Ramos (cell line): ENCODE results near the gene ZNF234.
"Not testable (repeated sequence)": the region's sequence is repeated elsewhere in the genome, so short reads cannot be mapped to it uniquely, and the experiment has no call there.

Source experiments
- in situ Hi-C: fragments of 300-500 bp; cut with MboI; formaldehyde crosslinking; loops from one replicate; pipeline ENCODE4 v1.14.3; 2022; ENCODE audit warnings: low sequenced_read_pairs; ENCODE audit not compliant: unreplicated experiment

ZNF234 gene

DNA sequence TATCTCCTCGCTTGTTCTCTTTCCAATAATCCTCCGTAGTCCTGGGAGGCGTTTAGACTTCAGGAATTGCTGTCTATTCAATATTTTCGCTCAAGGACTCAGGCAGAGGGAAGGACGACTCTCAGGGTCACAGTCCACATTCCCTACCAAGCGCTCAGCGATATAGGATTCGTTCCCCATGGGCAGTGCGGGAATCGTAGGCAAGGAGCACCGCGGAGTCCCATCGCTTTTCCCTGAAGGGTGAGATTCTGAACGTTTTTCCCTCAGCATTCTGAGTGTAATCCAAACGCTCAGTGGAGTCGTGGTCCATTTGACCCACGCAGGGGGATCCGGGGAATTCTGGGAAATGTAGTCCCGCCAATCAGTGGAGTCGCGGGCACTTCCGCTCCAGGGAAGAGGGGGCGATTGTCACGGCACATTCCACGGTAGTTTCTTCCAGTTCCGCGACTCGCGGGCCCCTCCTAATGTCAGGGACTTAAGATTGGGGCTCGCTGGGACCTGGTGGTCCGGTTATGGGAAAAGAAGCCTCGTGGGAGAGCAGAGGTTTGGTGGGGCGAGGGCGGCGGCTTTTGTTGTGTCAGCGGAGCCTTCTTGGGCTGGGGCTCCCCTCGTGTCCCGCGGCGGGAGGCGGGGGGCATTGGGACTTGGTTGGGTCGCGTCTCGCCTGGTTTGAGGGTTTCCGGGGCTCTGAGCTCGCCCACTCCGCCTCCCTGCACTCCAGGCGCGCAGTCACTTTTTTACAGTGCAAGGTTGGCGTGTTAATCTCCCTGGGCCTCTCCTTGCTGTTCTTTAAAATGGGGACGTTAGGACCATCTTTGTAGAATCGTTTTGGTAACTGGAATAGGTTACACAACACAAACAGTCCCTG is at the start of gene ZNF234:
TSS of gene ZNF234 (plus strand) at position 364 of the 868 bp plus-strand sequence. CDS start 3,079 bp downstream, outside the sequence.
- in situ Hi-C loops = no loop called here

- in situ Hi-C loops = no loop called here
Observed at GRCh38 chr19:44092108-44092507, 49.2 kb upstream of the ZNF234 start.

DNA sequence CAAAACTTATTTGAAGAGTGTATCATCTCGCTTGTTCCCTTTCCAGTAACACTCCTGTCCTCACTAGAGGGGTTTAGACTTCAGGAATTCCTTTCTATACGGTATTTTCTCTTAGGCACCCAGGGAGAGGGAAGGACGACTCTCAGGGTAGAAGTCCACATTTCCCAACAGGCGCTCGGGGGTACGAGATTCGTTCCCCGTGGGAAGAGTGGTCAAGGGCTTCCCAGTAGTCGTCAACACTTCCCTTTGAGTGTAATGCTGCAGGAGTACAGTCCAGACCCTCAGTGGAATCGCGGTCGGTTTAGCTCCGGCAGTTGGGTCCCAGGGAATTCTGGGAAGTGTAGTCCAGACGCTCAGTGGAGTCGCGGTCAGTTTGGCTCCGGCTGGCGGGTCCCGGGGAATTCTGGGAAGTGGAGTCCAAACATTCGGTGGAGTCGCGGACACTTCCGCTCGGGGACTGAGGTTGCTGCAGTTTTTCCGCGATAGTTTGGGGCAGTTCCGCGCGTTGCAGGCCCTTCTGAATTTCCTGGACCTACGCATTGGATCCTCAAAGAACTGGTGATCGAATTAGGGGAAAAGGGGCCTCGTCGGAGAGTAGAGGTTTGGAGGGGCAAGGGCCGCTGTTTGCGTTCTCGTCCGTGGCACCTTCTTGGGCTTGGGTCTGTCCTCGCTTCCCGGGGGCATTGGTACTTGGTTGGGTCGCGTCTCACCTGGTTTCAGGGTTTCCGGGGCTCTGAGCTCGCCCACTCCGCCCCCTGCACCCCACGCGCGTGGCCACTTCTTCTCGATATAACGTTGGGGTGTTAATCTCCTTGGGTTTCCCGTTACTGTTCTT is 47.2 kb upstream of the ZNF234 start, which contains the start of gene ZNF224:
TSS of gene ZNF224 (plus strand) at position 431 of the 835 bp plus-strand sequence. CDS start 3,513 bp downstream, outside the sequence.
- in situ Hi-C loops = no loop called here

DNA sequence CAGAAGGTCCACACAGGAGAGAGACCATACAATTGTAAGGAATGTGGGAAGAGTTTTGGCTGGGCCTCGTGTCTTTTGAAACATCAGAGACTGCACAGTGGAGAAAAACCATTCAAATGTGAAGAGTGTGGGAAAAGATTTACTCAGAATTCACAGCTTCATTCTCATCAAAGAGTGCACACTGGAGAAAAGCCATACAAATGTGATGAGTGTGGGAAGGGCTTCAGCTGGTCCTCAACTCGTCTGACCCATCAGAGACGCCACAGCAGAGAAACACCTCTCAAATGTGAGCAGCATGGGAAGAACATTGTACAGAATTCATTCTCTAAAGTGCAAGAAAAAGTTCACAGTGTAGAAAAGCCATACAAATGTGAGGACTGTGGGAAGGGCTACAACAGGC is 33.6 kb upstream of the ZNF234 start:
- in situ Hi-C loops = no loop called here

DNA sequence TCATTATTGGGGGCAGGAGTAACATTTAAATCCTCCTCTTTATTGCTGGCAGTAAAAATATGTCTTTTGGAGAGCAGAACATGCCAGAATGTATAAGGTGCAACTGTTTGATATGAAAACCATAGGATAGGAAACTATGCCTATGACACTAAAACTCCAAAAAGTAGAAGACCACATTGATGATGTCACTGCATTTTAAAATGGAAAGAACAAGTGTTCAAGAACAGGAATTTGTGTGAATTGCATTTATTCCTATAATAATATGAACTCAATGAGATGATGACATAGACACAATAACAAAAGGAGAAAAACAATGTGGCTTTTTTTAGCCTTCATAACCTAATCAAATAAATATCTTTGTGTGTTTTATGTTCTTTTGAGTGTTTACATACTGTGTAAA is 31.9 kb upstream of the ZNF234 start:
- in situ Hi-C loops = no loop called here

DNA sequence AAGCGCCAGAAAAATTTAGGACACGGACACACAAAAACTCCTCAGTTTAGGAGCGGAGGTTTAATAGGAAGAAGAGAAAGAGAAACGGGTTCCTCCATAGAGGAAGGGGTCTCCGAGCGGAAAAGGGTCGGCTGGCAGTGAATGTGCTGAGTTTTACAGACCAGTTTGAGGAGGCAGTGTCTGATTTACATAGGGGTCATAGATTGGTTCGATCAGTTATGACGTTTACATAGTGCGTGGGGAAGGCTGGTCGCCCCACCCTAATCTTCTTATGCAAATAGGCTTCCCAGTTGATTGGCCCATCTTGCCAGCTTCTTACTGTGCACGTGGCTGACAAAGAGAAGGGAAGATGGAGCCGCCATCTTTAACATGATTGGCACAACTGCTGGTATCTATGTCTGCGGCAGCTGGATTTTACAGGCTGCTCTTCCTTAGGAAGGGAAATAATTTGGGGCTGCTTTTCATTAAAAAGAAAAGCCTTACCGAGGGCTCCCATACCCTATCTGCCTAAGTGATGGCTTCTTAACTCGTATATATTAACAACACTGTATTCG is 29.4 kb upstream of the ZNF234 start:
- in situ Hi-C loops = no loop called here

- in situ Hi-C loops = no loop called here
Observed at GRCh38 chr19:44112802-44113137, 28.6 kb upstream of the ZNF234 start.

DNA sequence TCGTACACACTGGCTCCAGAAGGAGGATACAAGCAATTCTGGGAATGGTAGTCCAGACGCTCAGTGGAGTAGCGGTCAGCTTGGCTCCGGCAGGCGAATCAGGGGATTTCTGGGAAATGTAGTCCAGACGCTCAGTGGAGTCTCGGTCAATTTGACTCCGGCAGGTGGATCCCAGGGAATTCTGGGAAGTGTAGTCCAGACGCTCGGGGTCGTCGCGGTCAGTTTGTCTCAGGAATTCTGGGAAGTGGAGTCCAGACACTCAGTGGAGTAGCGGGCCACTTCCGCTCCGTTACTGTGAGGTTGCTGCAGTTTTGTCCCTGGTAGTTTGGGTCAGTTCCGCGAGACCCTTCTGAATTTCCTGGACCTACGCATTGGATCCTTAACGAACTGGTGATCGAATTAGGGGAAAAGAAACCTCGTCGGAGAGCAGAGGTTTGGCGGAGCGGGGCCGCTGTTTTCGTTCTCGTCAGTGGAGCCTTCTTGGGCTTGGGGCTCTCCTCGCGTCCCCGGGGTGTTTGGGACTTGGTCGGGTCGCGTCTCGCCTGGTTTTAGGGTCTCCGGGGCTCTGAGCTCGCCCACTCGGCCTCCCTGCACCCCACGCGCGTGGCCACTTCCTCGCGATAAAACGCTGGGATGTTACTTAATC is 28.1 kb upstream of the ZNF234 start, which contains the start of gene ZNF225:
TSS of gene ZNF225 (plus strand) at position 262 of the 646 bp plus-strand sequence. CDS start 2,429 bp downstream, outside the sequence.
- in situ Hi-C loops = no loop called here

GRCh38 chr19:44113784-44114390 is 27.5 kb upstream of the ZNF234 start:
- in situ Hi-C loops = no loop called here

DNA sequence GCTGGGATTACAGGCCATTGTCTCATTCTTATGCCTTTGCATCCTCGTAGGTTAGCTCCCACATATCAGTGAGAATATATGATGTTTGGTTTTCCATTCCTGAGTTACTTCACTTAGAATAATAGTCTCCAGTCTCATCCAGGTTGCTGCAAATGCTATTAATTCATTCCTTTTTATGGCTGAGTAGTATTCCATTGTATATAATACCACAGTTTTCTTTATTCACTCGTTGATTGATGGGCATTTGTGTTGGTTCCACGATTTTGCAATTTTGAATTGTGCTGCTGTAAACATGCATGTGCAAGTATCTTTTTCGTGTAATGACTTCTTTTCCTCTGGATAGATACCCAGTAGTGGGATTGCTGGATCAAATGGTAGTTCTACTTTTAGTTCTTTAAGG is 20.2 kb upstream of the ZNF234 start:
- in situ Hi-C loops = not testable (repeated sequence)

DNA sequence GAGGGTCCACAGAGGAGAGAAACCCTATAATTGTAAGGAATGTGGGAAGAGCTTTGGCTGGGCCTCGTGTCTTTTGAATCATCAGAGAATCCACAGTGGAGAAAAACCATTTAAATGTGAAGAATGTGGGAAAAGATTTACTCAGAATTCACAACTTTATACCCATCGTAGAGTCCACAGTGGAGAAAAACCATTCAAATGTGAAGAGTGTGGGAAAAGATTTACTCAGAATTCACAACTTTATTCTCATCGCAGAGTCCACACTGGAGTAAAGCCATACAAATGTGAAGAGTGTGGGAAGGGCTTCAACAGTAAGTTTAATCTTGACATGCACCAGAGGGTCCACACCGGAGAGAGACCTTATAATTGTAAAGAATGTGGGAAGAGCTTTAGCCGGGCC is 9.4 kb upstream of the ZNF234 start:
- in situ Hi-C loops = no loop called here

- in situ Hi-C loops = no loop called here
Observed at GRCh38 chr19:44142059-44142433, 692 bp downstream of the ZNF234 start.

GRCh38 chr19:44149776-44150175 is 8.4 kb downstream of the ZNF234 start:
- in situ Hi-C loops = no loop called here

DNA sequence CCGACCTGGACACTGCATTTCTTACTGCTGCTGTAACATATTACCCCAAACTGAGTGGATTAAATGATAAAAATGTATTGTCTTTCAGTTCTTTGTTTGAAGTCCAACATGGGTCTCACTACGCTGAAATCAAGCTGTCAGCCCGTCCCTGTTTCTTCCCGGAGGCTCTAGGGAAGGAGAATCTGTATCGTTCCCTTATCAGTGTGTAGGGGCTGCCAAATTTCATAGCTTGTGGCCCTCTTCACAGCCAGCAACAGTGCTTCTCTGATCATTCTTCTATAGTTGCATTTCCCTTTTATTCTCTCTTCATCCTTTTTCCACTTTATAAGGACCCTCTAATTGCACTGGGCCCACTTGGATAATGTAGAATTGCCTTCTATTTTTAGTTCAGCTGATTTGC is 10.1 kb downstream of the ZNF234 start:
- in situ Hi-C loops = no loop called here

- in situ Hi-C loops = no loop called here
Observed at GRCh38 chr19:44156475-44156874, 15.1 kb downstream of the ZNF234 start.

DNA sequence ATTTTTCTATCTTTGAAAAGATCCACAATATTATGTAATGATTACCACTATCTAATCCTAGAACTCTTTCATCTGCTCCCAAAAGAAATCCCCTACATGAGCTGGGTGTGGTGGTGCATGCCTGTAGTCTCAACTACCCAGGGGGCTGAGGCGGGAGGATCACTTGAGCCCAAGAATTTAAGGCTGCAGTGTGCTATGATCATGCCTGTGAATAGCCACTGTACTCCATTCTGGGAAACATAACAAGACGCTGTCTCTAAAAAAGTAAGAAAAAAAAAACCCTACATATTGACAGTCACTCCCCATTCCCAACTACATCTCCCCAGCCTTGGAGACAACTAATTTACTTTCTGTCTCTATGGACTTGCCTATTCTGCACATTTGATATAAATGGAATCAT is 22.4 kb downstream of the ZNF234 start:
- in situ Hi-C loops = no loop called here

- in situ Hi-C loops = no loop called here
Observed at GRCh38 chr19:44164327-44164672, 22.9 kb downstream of the ZNF234 start.

GRCh38 chr19:44164673-44165512 is 23.5 kb downstream of the ZNF234 start, which contains the start of gene ZNF226:
TSS of gene ZNF226 (plus strand) at chr19:44165100. CDS start at chr19:44170081, 4,981 bp downstream.
- in situ Hi-C loops = no loop called here

- in situ Hi-C loops = not testable (repeated sequence)
Observed at GRCh38 chr19:44170660-44171059, 29.3 kb downstream of the ZNF234 start.
